ENCODE data around the gene CDH6. TPM values are rescaled to one million over a fixed set of nuclear protein-coding genes. Genes with fewer than 3 reads are reported as not detected.

Gene CDH6
- polyA plus RNA-seq, 1 of the 3 experiments (the other 2 are of a cell fraction): 1.1 TPM

DNA sequence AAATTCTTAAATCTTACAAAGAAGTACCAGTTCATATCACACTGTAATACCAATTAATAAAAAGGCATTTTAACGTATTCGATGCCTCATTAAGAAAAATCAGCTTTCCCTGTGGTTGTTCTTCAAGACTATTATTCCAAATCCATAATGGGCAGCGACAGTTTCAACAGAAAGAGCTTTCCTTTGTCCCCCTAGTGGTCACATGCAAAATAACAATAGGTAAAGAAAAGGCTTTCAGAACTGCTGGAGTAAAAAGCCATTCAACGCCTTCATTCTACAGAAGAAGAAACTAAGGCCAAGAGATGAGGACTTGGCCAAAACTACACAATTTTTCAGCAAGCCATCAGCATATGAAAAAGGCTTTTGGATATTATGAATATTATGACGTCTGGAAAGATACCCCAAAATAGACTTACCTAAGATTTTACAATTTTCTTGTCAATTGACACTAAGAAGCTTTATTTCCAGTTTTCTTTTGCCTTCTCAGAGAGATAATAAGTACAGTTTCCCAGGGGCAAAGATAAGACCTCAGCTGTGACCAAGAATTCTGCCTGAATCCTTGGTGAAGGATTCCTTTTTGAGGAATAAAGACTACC is 6.7 kb upstream of the CDH6 start:
- H2AFZ ChIP-seq (ENCODE audit: low read depth): no peak overlapping the region
- POLR2A ChIA-PET: no interaction called here
- CTCF ChIA-PET: interaction anchor here (0.5 to 4.1 kb wide), 36 partner anchors 10 to 1146 kb away, joined by 3 to 19 read pairs (median 4); no protein-coding TSS in a partner anchor
- H3K4me2 ChIP-seq: no peak overlapping the region
- WGBS (ENCODE audit: low lambda C conversion rate): 6% methylated on average over 5 of the region's 5 CpGs
- no peaks in the 10 kb centered on the region for H3K9me2 ChIP-seq
- TF ChIP-seq RFX5 (IDR thresholded peaks at IDR 0.05; ENCODE audit: low read length): no peak
- TF ChIP-seq SMC3 (IDR thresholded peaks at IDR 0.05; ENCODE audit: low read depth, low read length): peak; percentile 30
- TF ChIP-seq, protein P1, sequence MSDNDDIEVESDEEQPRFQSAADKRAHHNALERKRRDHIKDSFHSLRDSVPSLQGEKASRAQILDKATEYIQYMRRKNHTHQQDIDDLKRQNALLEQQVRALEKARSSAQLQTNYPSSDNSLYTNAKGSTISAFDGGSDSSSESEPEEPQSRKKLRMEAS (IDR thresholded peaks at IDR 0.05; ENCODE audit: low read depth): no peak
- TF ChIP-seq TEAD4 (IDR thresholded peaks at IDR 0.05; ENCODE audit: borderline replicate concordance, insufficient read depth): no peak
- TF ChIP-seq FOXJ3 (CRISPR knock-in tag; IDR thresholded peaks at IDR 0.05): no peak
- TF ChIP-seq, protein P2, sequence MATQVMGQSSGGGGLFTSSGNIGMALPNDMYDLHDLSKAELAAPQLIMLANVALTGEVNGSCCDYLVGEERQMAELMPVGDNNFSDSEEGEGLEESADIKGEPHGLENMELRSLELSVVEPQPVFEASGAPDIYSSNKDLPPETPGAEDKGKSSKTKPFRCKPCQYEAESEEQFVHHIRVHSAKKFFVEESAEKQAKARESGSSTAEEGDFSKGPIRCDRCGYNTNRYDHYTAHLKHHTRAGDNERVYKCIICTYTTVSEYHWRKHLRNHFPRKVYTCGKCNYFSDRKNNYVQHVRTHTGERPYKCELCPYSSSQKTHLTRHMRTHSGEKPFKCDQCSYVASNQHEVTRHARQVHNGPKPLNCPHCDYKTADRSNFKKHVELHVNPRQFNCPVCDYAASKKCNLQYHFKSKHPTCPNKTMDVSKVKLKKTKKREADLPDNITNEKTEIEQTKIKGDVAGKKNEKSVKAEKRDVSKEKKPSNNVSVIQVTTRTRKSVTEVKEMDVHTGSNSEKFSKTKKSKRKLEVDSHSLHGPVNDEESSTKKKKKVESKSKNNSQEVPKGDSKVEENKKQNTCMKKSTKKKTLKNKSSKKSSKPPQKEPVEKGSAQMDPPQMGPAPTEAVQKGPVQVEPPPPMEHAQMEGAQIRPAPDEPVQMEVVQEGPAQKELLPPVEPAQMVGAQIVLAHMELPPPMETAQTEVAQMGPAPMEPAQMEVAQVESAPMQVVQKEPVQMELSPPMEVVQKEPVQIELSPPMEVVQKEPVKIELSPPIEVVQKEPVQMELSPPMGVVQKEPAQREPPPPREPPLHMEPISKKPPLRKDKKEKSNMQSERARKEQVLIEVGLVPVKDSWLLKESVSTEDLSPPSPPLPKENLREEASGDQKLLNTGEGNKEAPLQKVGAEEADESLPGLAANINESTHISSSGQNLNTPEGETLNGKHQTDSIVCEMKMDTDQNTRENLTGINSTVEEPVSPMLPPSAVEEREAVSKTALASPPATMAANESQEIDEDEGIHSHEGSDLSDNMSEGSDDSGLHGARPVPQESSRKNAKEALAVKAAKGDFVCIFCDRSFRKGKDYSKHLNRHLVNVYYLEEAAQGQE (IDR thresholded peaks at IDR 0.05; ENCODE audit: low read depth, low read length): no peak
- TF ChIP-seq NFIC (IDR thresholded peaks at IDR 0.05; ENCODE audit: borderline replicate concordance): no peak
- TF ChIP-seq MEF2A (IDR thresholded peaks at IDR 0.05; ENCODE audit: borderline replicate concordance, low read depth): no peak
- no peak for TF ChIP-seq ELF1 (IDR thresholded peaks at IDR 0.05)
- TF ChIP-seq, protein P3, sequence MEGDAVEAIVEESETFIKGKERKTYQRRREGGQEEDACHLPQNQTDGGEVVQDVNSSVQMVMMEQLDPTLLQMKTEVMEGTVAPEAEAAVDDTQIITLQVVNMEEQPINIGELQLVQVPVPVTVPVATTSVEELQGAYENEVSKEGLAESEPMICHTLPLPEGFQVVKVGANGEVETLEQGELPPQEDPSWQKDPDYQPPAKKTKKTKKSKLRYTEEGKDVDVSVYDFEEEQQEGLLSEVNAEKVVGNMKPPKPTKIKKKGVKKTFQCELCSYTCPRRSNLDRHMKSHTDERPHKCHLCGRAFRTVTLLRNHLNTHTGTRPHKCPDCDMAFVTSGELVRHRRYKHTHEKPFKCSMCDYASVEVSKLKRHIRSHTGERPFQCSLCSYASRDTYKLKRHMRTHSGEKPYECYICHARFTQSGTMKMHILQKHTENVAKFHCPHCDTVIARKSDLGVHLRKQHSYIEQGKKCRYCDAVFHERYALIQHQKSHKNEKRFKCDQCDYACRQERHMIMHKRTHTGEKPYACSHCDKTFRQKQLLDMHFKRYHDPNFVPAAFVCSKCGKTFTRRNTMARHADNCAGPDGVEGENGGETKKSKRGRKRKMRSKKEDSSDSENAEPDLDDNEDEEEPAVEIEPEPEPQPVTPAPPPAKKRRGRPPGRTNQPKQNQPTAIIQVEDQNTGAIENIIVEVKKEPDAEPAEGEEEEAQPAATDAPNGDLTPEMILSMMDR (IDR thresholded peaks at IDR 0.05): peak; percentile 84
- TF ChIP-seq RXRA (IDR thresholded peaks at IDR 0.05; ENCODE audit: borderline replicate concordance, low read depth): no peak
- TF ChIP-seq RAD21 (IDR thresholded peaks at IDR 0.05; ENCODE audit: low read length): peak; percentile 50
- TF ChIP-seq GATA2 (CRISPR knock-in tag; IDR thresholded peaks at IDR 0.05): no peak
- no peak for TF ChIP-seq FOXM1 (IDR thresholded peaks at IDR 0.05; ENCODE audit: low read depth)
- no peak overlapping the region for H3K27ac ChIP-seq (ENCODE audit: low read depth in 2 of 2, low read length in 1 of 2)
- no peaks in the 10 kb centered on the region for H3K4me1 ChIP-seq (ENCODE audit: control insufficient read depth in 1 of 2, insufficient read depth in 2 of 2, low read depth in 1 of 2, low read length in 1 of 2)
- H3K79me2 ChIP-seq (ENCODE audit: insufficient read depth): no peaks in the 10 kb centered on the region
- no peaks in the 10 kb centered on the region for H3K9me3 ChIP-seq
- H3K4me3 ChIP-seq (ENCODE audit: low read depth in 2 of 2, low read length in 1 of 2): no peak overlapping the region
- no peak overlapping the region for H3K9ac ChIP-seq
- no peaks in the 10 kb centered on the region for H3F3A ChIP-seq (replicated peaks; ENCODE audit: insufficient read depth)
- H3K27me3 ChIP-seq (ENCODE audit: insufficient read depth): peaks cover 6% of the 10 kb centered on the region
- peak; percentile 37 for DNase-seq
- no peaks in the 10 kb centered on the region for H4K20me1 ChIP-seq (ENCODE audit: insufficient read depth)
- H3K36me3 ChIP-seq (replicated peaks in 1 of 2; ENCODE audit: control insufficient read depth in 1 of 2, insufficient read depth in 2 of 2, low read length in 1 of 2): no peaks in the 10 kb centered on the region
